NT2/D1 (cell line): ENCODE measurements around the gene ATF7.

Experiments used
- SUZ12 ChIP-seq: IDR thresholded peaks from 2 replicates; pipeline ENCODE4 v1.6.1; 2011; ENCODE audit not compliant: insufficient read length, insufficient read depth; ENCODE audit errors: extremely low read depth
- YY1 ChIP-seq: IDR thresholded peaks from 2 replicates; pipeline ENCODE4 v1.6.1; 2011; ENCODE audit not compliant: insufficient read length, insufficient read depth
- ZNF274 ChIP-seq: IDR thresholded peaks from 2 replicates; pipeline ENCODE4 v1.6.1; 2011; ENCODE audit warnings: mild to moderate bottlenecking, low read depth, low read length

DNA sequence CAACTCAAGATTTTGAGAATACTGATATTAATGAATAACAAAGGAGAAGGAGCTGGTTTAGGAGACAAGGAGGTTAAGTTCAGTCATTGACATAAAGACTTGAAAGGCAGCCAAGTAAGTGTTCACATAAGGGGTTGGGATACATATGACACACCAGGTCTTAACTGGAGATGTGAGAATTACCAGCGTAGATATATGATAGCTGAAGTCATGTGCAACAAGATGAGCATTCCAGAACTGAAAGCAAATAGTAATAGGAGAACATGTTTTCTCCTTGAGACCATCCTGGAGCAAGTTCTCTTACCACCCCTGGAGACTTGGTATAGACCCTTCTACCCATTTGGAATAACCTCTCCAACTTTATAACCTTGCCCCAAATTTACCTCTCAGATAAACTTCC lies 75.6 kb downstream of the ATF7 start:
- TF ChIP-seq ZNF274: no peak
- TF ChIP-seq YY1: no peak
- no peak for TF ChIP-seq SUZ12
